Panc1 (cell line): Measurements from ENCODE around the gene SHROOM3.

ENCODE experiments used
- CTCF ChIP-seq: fragments of 450-650 bp; IDR thresholded peaks from 2 replicates; pipeline ENCODE4 v1.5.1; 2017; ENCODE audit warnings: mild to moderate bottlenecking
- POLR2AphosphoS5 ChIP-seq: IDR thresholded peaks from 2 replicates; pipeline ENCODE4 v1.6.1; 2012; ENCODE audit warnings: mild to moderate bottlenecking, low read depth, low read length, moderate library complexity
- REST ChIP-seq, 2 experiments: IDR thresholded peaks; 2 replicates each; pipeline ENCODE4 v1.6.1; 2011 to 2012; ENCODE audit warnings: low read depth in 2 of 2, control low read depth in 1 of 2, low read length in 1 of 2, mild to moderate bottlenecking in 1 of 2, moderate library complexity in 1 of 2; ENCODE audit not compliant: insufficient read depth in 1 of 2

GRCh38 chr4:76596713-76597112 lies 161.7 kb downstream of the SHROOM3 start:
- TF ChIP-seq REST (IDR thresholded peaks at IDR 0.05; ENCODE audit: insufficient read depth in 1 of 2, low read depth in 2 of 2, low read length in 1 of 2): no peak
- TF ChIP-seq POLR2AphosphoS5: no peak
- no peak for TF ChIP-seq CTCF
